Lung (tissue), 12 donors: Measurements from ENCODE around the gene TRAF3. TPM values are rescaled to one million over a fixed set of nuclear protein-coding genes. Genes with fewer than 3 reads are reported as not detected.

Experiments used
- ATAC-seq: fragments of 200-7000 bp; cut with Tn5 transposase; one replicate; pipeline ENCODE4 v1.9.1; 2020; ENCODE audit warnings: moderate number of reproducible peaks; ENCODE audit not compliant: insufficient read depth, low FRiP score
- DNase-seq, 3 donors: peaks; one replicate each; pipeline ENCODE4 v3.0.0-alpha.2; 2013 to 2017
- H3K27ac ChIP-seq, 2 donors: one replicate each; pipeline ENCODE4 v1.5.1; 2013; ENCODE audit warnings: mild to moderate bottlenecking in 2 of 2, moderate library complexity in 2 of 2, control low read depth in 1 of 2, inconsistent platforms in 1 of 2, low read depth in 1 of 2, low read length in 1 of 2
- H3K27me3 ChIP-seq, 3 donors: one replicate each; pipeline ENCODE4 v1.5.1; 2013; ENCODE audit warnings: low read length in 2 of 3; ENCODE audit not compliant: control insufficient read depth in 3 of 3, insufficient read depth in 3 of 3
- H3K36me3 ChIP-seq, 4 donors: one replicate each; pipeline ENCODE4 v1.5.1; 2013; ENCODE audit warnings: low read length in 4 of 4, mild to moderate bottlenecking in 1 of 4, moderate library complexity in 1 of 4; ENCODE audit not compliant: control insufficient read depth in 4 of 4, insufficient read depth in 4 of 4
- H3K4me1 ChIP-seq, 5 donors: one replicate each; pipeline ENCODE4 v1.5.1; 2013; ENCODE audit warnings: low read length in 5 of 5, mild to moderate bottlenecking in 2 of 5, moderate library complexity in 1 of 5; ENCODE audit not compliant: control insufficient read depth in 5 of 5, insufficient read depth in 5 of 5
- H3K4me3 ChIP-seq: one replicate; pipeline ENCODE4 v1.5.1; 2013; ENCODE audit warnings: mild to moderate bottlenecking, control low read depth, moderate library complexity
- H3K9ac ChIP-seq, 2 donors: one replicate each; pipeline ENCODE4 v1.5.1; 2013; ENCODE audit warnings: low read length in 2 of 2, control low read depth in 1 of 2; ENCODE audit not compliant: insufficient read depth in 1 of 2
- H3K9me3 ChIP-seq, 4 donors: one replicate each; pipeline ENCODE4 v1.5.1; 2013; ENCODE audit warnings: low read length in 3 of 4, mild to moderate bottlenecking in 1 of 4, moderate library complexity in 1 of 4; ENCODE audit not compliant: control insufficient read depth in 4 of 4, insufficient read depth in 3 of 4
- CTCF ChIP-seq: IDR thresholded peaks from 2 replicates; pipeline ENCODE4 v1.5.1; 2012; ENCODE audit warnings: mild to moderate bottlenecking; ENCODE audit errors: control extremely low read depth, extremely low read depth
- WGBS, 2 donors: extraction: QIAGEN DNeasy Blood & Tissue Kit; methylation state at CpG; one replicate each; pipeline ENCODE4 v1.1.7; 2013; 5-methylcytosine and 5-hydroxymethylcytosine counted together
- polyA plus RNA-seq, 2 donors: library from polyadenylated mRNA; stranded (reverse); fragments of 200-250 nt; gene quantifications; one replicate each; pipeline ENCODE4 v1.2.1, GENCODE V29; 2013
- total RNA-seq, 2 donors: library from RNA; depleted of rRNA in 1 of 2; stranded (reverse); fragments of >200 nt in 1 of 2; gene quantifications; one replicate each; pipeline ENCODE4 v1.2.1, GENCODE V29; 2014 to 2021
- donor health status: control.
- donor health status: control.
- donor health status: Bipolar disorder and iron deficiency.
- donor health status: healthy.
- donor health status: DM: yes; HTN: yes; CAD: no.

TRAF3 gene
- total and polyA plus RNA-seq, 4 donors, result 5.7 to 25.5 (median 18.7) TPM

DNA sequence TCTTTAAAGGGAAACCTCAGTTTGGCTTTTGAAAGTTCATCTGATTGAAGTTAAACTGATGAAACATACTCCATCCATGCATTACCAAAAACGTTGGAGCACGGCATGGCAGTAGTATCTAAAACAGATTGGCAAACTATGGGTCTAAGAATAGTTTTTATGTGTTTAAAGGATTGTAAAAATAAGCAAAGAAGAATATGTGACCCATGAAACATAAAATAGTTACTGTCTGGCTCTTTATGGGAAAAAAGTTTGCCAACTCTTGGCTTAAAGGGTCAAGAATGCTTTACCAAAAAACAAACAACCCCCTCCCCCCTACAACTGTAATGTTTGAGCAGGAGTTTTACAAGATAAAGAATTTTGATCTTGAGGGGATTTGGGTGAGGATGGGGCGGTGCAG lies 32.6 kb downstream of the TRAF3 start:
- 83 to 92% methylated on average over 3 of the region's 3 CpGs for WGBS, 2 donors
- Histone ChIP-seq H3K9ac (no peak overlapping the region), H3K27ac (no peak overlapping the region), H3K27me3 (no peaks in the 10 kb centered on the region), H3K9me3 (no peaks in the 10 kb centered on the region), H3K4me1 (peaks cover 0 to 5% (median 0%) of the 10 kb centered on the region in 5 donors), H3K36me3 (peaks cover 0 to 2% (median 0%) of the 10 kb centered on the region in 4 donors), H3K4me3 (no peak overlapping the region)
- TF ChIP-seq CTCF, result no peak
- DNase-seq, result no peak
- ATAC-seq, result no peak

- TF ChIP-seq CTCF, result no peak
- peaks cover 0 to 3% (median 0%) of the 10 kb centered on the region in 5 donors for H3K4me1 ChIP-seq
- H3K9ac ChIP-seq, result no peak overlapping the region
- no peaks in the 10 kb centered on the region for H3K27me3 ChIP-seq
- H3K36me3 ChIP-seq, result no peaks in the 10 kb centered on the region
- ATAC-seq (no peak), DNase-seq (no peak)
- H3K9me3 ChIP-seq, result no peaks in the 10 kb centered on the region
- H3K4me3 ChIP-seq, result no peak overlapping the region
- H3K27ac ChIP-seq, result no peak overlapping the region
- WGBS, 2 donors, result 92 to 97% methylated on average over 3 of the region's 3 CpGs
Observed at GRCh38 chr14:102810523-102810922, 33.3 kb downstream of the TRAF3 start.

DNA sequence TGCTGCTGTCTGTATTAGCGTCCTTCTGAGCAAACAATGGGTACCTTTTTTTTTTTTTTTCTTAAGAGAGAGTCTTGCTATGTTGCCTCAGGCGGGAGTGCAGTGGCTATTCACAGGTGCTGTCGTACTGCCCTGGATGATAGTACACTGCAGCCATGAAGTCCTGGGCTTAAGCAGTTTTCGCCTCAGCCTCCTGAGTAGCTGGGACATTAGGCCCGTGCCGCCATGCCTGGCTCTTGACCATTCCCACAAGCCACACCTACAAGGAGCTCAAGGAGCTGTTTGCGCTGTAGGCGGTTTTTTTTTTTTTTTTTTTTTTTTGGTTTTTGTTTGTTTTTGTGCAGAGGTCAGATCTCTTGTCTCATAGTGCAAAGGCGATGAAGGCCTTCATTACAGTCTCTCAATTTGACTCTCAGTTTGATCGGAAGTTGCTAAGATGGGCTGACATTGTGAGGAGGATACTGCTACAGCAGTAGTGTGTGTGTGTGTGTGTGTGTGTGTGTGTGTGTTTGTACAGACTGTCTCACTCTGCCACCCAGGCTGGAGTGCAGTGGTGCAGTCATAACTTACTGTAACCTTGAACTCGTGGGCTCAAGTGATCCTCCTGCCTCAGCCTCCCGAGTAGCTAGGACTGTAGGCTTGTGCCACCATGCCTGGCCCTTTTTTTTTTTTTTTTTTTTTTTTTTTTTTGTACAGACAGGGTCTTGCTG lies 34.2 kb downstream of the TRAF3 start:
- TF ChIP-seq CTCF, result no peak
- H3K36me3 ChIP-seq, result no peaks in the 10 kb centered on the region
- no peaks in the 10 kb centered on the region for H3K9me3 ChIP-seq
- H3K4me3 ChIP-seq, result no peak overlapping the region
- H3K27me3 ChIP-seq, result no peaks in the 10 kb centered on the region
- DNase-seq, result no peak
- H3K9ac ChIP-seq, result no peak overlapping the region
- 63 to 87% methylated on average over 12 of the region's 12 CpGs for WGBS, 2 donors
- peaks cover 0 to 2% (median 0%) of the 10 kb centered on the region in 5 donors for H3K4me1 ChIP-seq
- no peak overlapping the region for H3K27ac ChIP-seq
- no peak for ATAC-seq

DNA sequence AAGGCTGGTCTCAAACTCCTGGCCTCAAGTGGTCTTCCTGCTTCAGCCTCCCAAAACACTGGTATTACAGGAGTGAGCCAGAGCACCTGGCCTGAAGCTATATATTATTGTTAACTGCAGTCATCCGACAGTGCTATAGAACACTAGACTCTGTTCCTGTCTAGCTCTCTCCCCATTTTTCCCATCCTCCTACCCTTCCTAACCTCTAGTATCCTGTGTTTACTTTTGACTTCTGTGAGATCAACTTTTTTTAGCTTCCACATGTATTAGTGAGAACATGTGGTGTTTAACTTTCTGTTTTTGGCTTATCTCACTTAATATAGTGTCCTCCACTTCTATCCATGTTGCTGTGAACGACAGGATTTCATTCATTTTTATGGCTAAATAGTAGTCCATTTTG lies 34.7 kb downstream of the TRAF3 start:
- no peak for DNase-seq
- peaks cover 0 to 1% (median 0%) of the 10 kb centered on the region in 5 donors for H3K4me1 ChIP-seq
- H3K36me3 ChIP-seq, result no peaks in the 10 kb centered on the region
- no peak overlapping the region for H3K4me3 ChIP-seq
- H3K9me3 ChIP-seq, result no peaks in the 10 kb centered on the region
- WGBS, 2 donors, result 82 to 91% methylated on average over 2 of the region's 2 CpGs
- no peaks in the 10 kb centered on the region for H3K27me3 ChIP-seq
- no peak for ATAC-seq
- no peak for TF ChIP-seq CTCF
- H3K9ac ChIP-seq, result no peak overlapping the region
- H3K27ac ChIP-seq, result no peak overlapping the region
